ENCODE measurements around the gene STAT3.
"Not testable (repeated sequence)": the region's sequence is repeated elsewhere in the genome, so short reads cannot be mapped to it uniquely, and the experiment has no call there.

The STAT3 gene

GRCh38 chr17:42301022-42301421 is 87.2 kb downstream of the STAT3 start:
- Histone ChIP-seq H3K36me3 (no peaks in the 10 kb centered on the region), H3K4me1 (no peaks in the 10 kb centered on the region), H3K4me3 (ENCODE audit: low read depth, low read length) (no peak overlapping the region), H3K9me3 (no peaks in the 10 kb centered on the region), H3K27me3 (no peaks in the 10 kb centered on the region)
- no peak for DNase-seq
- no peak for TF ChIP-seq CTCF (IDR thresholded peaks at IDR 0.05; ENCODE audit: low read depth, low read length)

- not testable (repeated sequence) for H3K9me3 ChIP-seq; H3K27me3 ChIP-seq; DNase-seq; H3K4me1 ChIP-seq; H3K4me3 ChIP-seq (ENCODE audit: low read depth, low read length); H3K36me3 ChIP-seq
Observed at GRCh38 chr17:42299913-42300312, 88.3 kb downstream of the STAT3 start.

- DNase-seq; H3K27me3 ChIP-seq; H3K4me1 ChIP-seq; H3K4me3 ChIP-seq (ENCODE audit: low read depth, low read length); H3K36me3 ChIP-seq; H3K9me3 ChIP-seq: not testable (repeated sequence)
Observed at GRCh38 chr17:42299361-42299760, 88.9 kb downstream of the STAT3 start.

GRCh38 chr17:42297775-42298174 is 90.5 kb downstream of the STAT3 start:
- not testable (repeated sequence) for H3K36me3 ChIP-seq; H3K9me3 ChIP-seq; H3K4me3 ChIP-seq (ENCODE audit: low read depth, low read length); H3K27me3 ChIP-seq; DNase-seq; H3K4me1 ChIP-seq

GRCh38 chr17:42296012-42296411 is 92.2 kb downstream of the STAT3 start:
- DNase-seq: no peak
- no peak overlapping the region for H3K4me3 ChIP-seq (ENCODE audit: low read depth, low read length)
- no peaks in the 10 kb centered on the region for H3K36me3 ChIP-seq
- peaks cover 2% of the 10 kb centered on the region; the same call in 1 of the 2 replicates for H3K4me1 ChIP-seq
- no peak for TF ChIP-seq CTCF (IDR thresholded peaks at IDR 0.05; ENCODE audit: low read depth, low read length)
- H3K27me3 ChIP-seq: no peaks in the 10 kb centered on the region
- H3K9me3 ChIP-seq: no peaks in the 10 kb centered on the region

GRCh38 chr17:42294469-42295398 is 93.5 kb downstream of the STAT3 start:
- DNase-seq: no peak

GRCh38 chr17:42291129-42291528 is 97.1 kb downstream of the STAT3 start:
- TF ChIP-seq CTCF (IDR thresholded peaks at IDR 0.05; ENCODE audit: low read depth, low read length): no peak
- H3K9me3 ChIP-seq: no peaks in the 10 kb centered on the region
- no peak overlapping the region for H3K4me3 ChIP-seq (ENCODE audit: low read depth, low read length)
- H3K36me3 ChIP-seq: no peaks in the 10 kb centered on the region
- DNase-seq: no peak
- peaks cover 2% of the 10 kb centered on the region; the same call in 1 of the 2 replicates for H3K4me1 ChIP-seq
- H3K27me3 ChIP-seq: peaks cover 6% of the 10 kb centered on the region; the same call in 1 of the 2 replicates

More at GRCh38 chr17:42294469-42295398, 93.5 kb downstream of the STAT3 start:
- no peaks in the 10 kb centered on the region for H3K27me3 ChIP-seq
- H3K4me1 ChIP-seq: peaks cover 2% of the 10 kb centered on the region; the same call in 1 of the 2 replicates
- no peak overlapping the region for H3K4me3 ChIP-seq (ENCODE audit: low read depth, low read length)
- H3K36me3 ChIP-seq: no peaks in the 10 kb centered on the region
- no peak for TF ChIP-seq CTCF (IDR thresholded peaks at IDR 0.05; ENCODE audit: low read depth, low read length)
- no peaks in the 10 kb centered on the region for H3K9me3 ChIP-seq

Measured in BE2C (cell line).